HL-60 (cell line): ENCODE data around the gene THOC6.

ENCODE experiments used
- DNase-seq, 2 experiments: peaks; one replicate each; pipeline ENCODE4 v3.0.0-alpha.2; 2010 to 2020; ENCODE audit warnings: low read depth in 1 of 2, low spot score in 1 of 2
- H3K27ac ChIP-seq: fragments of 250-450 bp; sonication (Bioruptor Pico); replicated peaks from 2 replicates; pipeline ENCODE4 v1.5.1; 2020; ENCODE audit warnings: mild to moderate bottlenecking, moderate library complexity
- H3K27me3 ChIP-seq: fragments of 250-450 bp; sonication (Bioruptor Pico); 2 replicates; pipeline ENCODE4 v1.5.1; 2021; ENCODE audit warnings: mild to moderate bottlenecking, moderate library complexity; ENCODE audit not compliant: insufficient read depth, poor library complexity, severe bottlenecking
- H3K4me3 ChIP-seq: replicated peaks from 2 replicates; pipeline ENCODE4 v1.5.1; 2011; ENCODE audit warnings: mild to moderate bottlenecking, control low read depth, low read length; ENCODE audit not compliant: insufficient read depth
- GABPA ChIP-seq: IDR thresholded peaks from 2 replicates; pipeline ENCODE4 v1.6.1; 2012; ENCODE audit warnings: low read depth
- POLR2AphosphoS5 ChIP-seq: IDR thresholded peaks from 2 replicates; pipeline ENCODE4 v1.6.1; 2012; ENCODE audit warnings: low read depth
- SPI1 ChIP-seq: IDR thresholded peaks from 2 replicates; pipeline ENCODE4 v1.6.1; 2012; ENCODE audit warnings: low read depth, mild to moderate bottlenecking, borderline replicate concordance
- TF ChIP-seq, protein P1 (sequence below): IDR thresholded peaks from one replicate; pipeline ENCODE4 v1.5.1; 2011; ENCODE audit warnings: low read length, control low read depth, inconsistent platforms; ENCODE audit not compliant: insufficient read depth
- TF ChIP-seq, protein P2 (sequence below): IDR thresholded peaks from 2 replicates; pipeline ENCODE4 v1.6.1; 2012; ENCODE audit warnings: low read depth; ENCODE audit not compliant: insufficient replicate concordance

Gene THOC6

DNA sequence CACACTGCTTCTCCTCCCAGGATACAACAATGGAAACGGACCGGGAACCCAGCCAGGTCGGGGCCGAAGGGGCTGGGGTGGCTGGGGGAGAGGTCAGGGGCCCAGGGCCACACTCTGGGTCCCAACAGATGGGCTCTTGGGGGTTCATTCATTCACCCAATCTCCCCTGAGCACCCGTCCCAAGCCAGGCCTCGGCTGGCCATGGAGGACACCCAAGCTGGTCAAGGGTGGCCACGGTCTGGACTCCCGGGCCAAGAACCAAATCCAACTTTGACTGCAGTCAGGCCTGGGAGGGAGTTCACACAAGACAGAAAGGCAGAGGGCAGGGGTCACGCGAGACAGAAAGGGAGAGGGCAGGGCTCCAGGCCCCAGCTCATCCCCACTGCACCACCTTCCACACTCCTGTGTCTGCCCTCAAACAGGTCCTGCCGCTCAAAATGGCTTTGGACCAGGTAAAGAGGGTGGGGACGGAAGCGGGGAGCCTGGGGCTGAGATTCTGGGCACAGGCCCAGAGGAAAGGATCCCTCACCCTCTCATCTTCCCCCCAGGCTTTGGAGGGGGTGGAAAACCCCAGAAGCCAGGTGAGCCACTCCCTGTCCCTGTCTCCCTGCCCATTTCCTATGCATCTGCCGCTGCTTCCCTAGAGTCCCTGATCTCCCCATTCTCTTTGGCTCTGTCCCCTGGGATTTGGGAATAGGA lies 31.3 kb upstream of the THOC6 start:
- H3K27me3 ChIP-seq = peaks cover 2% of the 10 kb centered on the region
- no peak for DNase-seq
- no peak overlapping the region for H3K4me3 ChIP-seq
- TF ChIP-seq, protein P1, sequence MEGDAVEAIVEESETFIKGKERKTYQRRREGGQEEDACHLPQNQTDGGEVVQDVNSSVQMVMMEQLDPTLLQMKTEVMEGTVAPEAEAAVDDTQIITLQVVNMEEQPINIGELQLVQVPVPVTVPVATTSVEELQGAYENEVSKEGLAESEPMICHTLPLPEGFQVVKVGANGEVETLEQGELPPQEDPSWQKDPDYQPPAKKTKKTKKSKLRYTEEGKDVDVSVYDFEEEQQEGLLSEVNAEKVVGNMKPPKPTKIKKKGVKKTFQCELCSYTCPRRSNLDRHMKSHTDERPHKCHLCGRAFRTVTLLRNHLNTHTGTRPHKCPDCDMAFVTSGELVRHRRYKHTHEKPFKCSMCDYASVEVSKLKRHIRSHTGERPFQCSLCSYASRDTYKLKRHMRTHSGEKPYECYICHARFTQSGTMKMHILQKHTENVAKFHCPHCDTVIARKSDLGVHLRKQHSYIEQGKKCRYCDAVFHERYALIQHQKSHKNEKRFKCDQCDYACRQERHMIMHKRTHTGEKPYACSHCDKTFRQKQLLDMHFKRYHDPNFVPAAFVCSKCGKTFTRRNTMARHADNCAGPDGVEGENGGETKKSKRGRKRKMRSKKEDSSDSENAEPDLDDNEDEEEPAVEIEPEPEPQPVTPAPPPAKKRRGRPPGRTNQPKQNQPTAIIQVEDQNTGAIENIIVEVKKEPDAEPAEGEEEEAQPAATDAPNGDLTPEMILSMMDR = no peak
- no peak for TF ChIP-seq SPI1
- TF ChIP-seq, protein P2, sequence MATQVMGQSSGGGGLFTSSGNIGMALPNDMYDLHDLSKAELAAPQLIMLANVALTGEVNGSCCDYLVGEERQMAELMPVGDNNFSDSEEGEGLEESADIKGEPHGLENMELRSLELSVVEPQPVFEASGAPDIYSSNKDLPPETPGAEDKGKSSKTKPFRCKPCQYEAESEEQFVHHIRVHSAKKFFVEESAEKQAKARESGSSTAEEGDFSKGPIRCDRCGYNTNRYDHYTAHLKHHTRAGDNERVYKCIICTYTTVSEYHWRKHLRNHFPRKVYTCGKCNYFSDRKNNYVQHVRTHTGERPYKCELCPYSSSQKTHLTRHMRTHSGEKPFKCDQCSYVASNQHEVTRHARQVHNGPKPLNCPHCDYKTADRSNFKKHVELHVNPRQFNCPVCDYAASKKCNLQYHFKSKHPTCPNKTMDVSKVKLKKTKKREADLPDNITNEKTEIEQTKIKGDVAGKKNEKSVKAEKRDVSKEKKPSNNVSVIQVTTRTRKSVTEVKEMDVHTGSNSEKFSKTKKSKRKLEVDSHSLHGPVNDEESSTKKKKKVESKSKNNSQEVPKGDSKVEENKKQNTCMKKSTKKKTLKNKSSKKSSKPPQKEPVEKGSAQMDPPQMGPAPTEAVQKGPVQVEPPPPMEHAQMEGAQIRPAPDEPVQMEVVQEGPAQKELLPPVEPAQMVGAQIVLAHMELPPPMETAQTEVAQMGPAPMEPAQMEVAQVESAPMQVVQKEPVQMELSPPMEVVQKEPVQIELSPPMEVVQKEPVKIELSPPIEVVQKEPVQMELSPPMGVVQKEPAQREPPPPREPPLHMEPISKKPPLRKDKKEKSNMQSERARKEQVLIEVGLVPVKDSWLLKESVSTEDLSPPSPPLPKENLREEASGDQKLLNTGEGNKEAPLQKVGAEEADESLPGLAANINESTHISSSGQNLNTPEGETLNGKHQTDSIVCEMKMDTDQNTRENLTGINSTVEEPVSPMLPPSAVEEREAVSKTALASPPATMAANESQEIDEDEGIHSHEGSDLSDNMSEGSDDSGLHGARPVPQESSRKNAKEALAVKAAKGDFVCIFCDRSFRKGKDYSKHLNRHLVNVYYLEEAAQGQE = no peak
- TF ChIP-seq POLR2AphosphoS5 = no peak
- no peak for TF ChIP-seq GABPA
- H3K27ac ChIP-seq = no peak overlapping the region

DNA sequence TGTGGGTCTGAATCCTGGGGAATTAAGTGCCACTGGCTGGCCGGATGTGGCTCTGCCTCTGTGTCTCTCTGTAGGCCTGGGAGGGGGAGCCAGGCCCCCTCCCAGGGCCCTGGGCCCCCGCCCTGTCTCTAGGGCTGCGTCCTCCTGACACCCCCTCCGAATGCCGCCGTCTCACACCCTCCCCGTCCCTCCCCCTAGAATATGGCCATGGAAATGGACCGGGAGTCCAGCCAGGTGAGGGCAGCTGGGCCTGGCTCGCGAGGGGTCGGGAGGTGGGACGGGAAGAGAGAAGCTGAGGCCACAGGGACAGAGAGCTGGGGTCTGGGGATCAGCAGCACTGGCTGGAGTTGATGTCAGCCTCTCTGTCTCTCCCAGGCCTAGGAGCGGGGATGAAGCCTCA lies 27.5 kb upstream of the THOC6 start:
- no peak for DNase-seq
- TF ChIP-seq POLR2AphosphoS5 (no peak), SPI1 (no peak), GABPA (no peak)
- TF ChIP-seq, protein P1 = no peak
- TF ChIP-seq, protein P2 = no peak
- H3K27ac ChIP-seq = no peak overlapping the region
- H3K27me3 ChIP-seq = no peaks in the 10 kb centered on the region
- no peak overlapping the region for H3K4me3 ChIP-seq

DNA sequence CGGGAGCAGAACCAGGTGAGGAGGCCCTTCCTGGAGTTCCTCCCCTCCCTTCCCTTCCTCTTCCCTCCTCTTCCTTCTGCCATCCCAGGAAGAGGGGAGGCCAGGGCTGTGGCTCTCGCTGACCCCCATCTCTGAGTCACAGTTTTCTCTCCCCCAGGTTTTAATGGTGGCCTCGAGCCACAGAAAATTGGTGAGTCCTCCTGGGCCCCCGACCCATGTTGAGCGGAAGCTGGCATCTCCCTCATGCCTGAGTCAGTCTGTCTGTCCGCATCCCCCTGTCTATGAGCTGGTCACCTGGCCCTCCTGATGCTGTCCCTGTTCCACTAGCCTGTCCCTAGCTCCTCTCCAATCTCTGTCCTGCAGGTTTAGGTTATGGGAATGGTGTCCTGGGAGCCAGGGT lies 23.9 kb upstream of the THOC6 start:
- no peak for DNase-seq
- Histone ChIP-seq H3K4me3 (no peak overlapping the region), H3K27ac (no peak overlapping the region), H3K27me3 (no peaks in the 10 kb centered on the region)
- TF ChIP-seq SPI1 = no peak
- TF ChIP-seq, protein P1 = no peak

DNA sequence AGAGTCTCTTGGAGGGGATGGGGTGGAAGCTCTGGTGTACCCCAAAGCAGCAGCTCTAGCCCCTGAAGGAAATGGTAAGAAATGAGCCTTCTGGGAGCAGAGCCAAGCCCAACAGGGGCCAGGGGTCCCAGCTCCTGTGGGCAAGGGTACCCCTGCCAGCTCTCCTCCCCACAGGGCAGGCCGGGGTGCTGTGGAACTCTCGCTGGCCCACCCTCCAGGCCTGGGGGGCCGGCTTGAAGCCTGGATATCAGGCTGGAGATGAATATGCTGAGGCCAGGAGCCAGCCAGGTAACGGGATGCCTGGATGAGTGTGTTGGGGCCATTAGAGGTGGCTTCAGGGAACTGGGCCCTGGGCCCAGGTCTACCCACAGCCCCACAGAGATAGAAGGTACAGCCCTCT lies 23.3 kb upstream of the THOC6 start:
- no peaks in the 10 kb centered on the region for H3K27me3 ChIP-seq

More for the DNA sequence above, 23.3 kb upstream of the THOC6 start:
- Histone ChIP-seq H3K27ac (no peak overlapping the region), H3K4me3 (no peak overlapping the region)
- no peak for TF ChIP-seq POLR2AphosphoS5
- TF ChIP-seq, protein P1 = no peak
- TF ChIP-seq SPI1 = no peak
- no peak for TF ChIP-seq GABPA
- TF ChIP-seq, protein P2 = no peak
- DNase-seq = no peak
